Esophagus squamous epithelium (tissue), 4 donors: ENCODE results near the gene REG1B.

Source experiments
- CTCF ChIP-seq, 6 experiments: fragments of 450-650 bp in 4 of 6; fragments of 200-600 bp in 2 of 6; sonication (generic) in 2 of 6; IDR thresholded peaks; one replicate each; pipeline ENCODE4 v1.5.1; 2016 to 2019; ENCODE audit warnings: antibody characterized with exemption in 6 of 6, mild to moderate bottlenecking in 4 of 6, moderate library complexity in 4 of 6
- POLR2A ChIP-seq, 4 donors: fragments of 450-650 bp; IDR thresholded peaks; one replicate each; pipeline ENCODE4 v1.6.1; 2017; ENCODE audit warnings: antibody characterized with exemption in 4 of 4, mild to moderate bottlenecking in 4 of 4, moderate library complexity in 3 of 4

- TF ChIP-seq CTCF (IDR thresholded peaks at IDR 0.05), result no peak
- TF ChIP-seq POLR2A (IDR thresholded peaks at IDR 0.05), result no peak
These were observed 2.9 kb upstream of the REG1B start for GRCh38 chr2:79090693-79091092.
